Gastroesophageal sphincter (tissue), 3 donors: ENCODE results near the gene NID2.

Experiments
- POLR2A ChIP-seq, 2 donors: fragments of 450-650 bp; IDR thresholded peaks; one replicate each; pipeline ENCODE4 v1.6.1; 2017; ENCODE audit warnings: antibody characterized with exemption in 2 of 2, mild to moderate bottlenecking in 2 of 2, moderate library complexity in 1 of 2
- TF ChIP-seq, protein P1 (sequence below), 4 experiments: fragments of 200-600 bp in 2 of 4; fragments of 450-650 bp in 2 of 4; sonication (generic) in 1 of 4; IDR thresholded peaks; one replicate each; pipeline ENCODE4 v1.5.1; 2017 to 2019; ENCODE audit warnings: antibody characterized with exemption in 4 of 4, mild to moderate bottlenecking in 2 of 4, moderate library complexity in 2 of 4

DNA sequence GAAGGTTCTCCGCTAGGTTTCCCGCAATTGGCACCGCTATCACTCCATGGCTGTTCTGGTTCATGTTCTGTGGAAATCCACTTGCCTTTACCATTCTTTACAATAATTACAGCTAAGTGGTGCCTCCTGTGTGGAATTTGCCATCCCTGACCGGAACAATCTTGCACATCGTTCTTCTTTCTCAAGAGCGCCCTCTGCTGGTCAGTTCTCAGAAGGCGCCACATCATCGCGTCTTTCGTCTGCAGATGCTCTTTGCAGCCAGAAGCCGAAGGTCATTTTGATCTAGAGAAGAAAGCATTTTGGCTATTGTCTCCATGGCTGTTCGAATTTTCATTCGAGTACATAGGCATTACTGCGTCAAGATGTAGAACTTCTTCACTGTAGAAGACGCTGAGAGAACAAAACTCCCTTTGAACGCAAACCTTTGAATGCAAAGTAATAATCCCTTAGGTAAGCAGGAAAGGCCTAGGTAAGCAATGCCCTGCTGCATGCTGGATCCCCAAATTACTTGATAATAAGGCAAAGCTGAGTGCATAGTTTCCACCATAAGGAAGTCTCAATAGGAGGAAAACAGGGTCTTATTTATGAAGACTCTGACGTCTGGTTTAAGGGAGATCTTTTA is 89.7 kb downstream of the NID2 start:
- TF ChIP-seq, protein P1, sequence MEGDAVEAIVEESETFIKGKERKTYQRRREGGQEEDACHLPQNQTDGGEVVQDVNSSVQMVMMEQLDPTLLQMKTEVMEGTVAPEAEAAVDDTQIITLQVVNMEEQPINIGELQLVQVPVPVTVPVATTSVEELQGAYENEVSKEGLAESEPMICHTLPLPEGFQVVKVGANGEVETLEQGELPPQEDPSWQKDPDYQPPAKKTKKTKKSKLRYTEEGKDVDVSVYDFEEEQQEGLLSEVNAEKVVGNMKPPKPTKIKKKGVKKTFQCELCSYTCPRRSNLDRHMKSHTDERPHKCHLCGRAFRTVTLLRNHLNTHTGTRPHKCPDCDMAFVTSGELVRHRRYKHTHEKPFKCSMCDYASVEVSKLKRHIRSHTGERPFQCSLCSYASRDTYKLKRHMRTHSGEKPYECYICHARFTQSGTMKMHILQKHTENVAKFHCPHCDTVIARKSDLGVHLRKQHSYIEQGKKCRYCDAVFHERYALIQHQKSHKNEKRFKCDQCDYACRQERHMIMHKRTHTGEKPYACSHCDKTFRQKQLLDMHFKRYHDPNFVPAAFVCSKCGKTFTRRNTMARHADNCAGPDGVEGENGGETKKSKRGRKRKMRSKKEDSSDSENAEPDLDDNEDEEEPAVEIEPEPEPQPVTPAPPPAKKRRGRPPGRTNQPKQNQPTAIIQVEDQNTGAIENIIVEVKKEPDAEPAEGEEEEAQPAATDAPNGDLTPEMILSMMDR (IDR thresholded peaks at IDR 0.05), result peak; percentile 84 to 94 (median 88)
- no peak for TF ChIP-seq POLR2A (IDR thresholded peaks at IDR 0.05)
